GM12878 (cell line): ENCODE measurements around the gene FALEC. TPM values are rescaled to one million over a fixed set of nuclear protein-coding genes. Genes with fewer than 3 reads are reported as not detected.

Experiments
- ATAC-seq: fragments of 200-7000 bp; cut with Tn5 transposase; 3 replicates; pipeline ENCODE4 v1.9.1; 2020; ENCODE audit warnings: mild to moderate bottlenecking, moderate library complexity
- BruUV-seq: library from RNA; stranded (reverse); fragments of 400-500 nt; replicated peaks from 2 replicates; lab custom pipeline; 2021; lab: Mats Ljungman, UMichigan
- CTCF ChIA-PET: fragments of 300-600 bp; sonication (Branson Sonifier 250); formaldehyde crosslinking; extraction: SDS; loops from one replicate; lab custom pipeline; 2021; ENCODE audit warnings: inconsistent platforms; lab: Yijun Ruan, JAX
- POLR2A ChIA-PET: fragments of 350-600 bp; formaldehyde crosslinking; extraction: SDS; loops from one replicate; lab custom pipeline; 2021; ENCODE audit warnings: inconsistent platforms; lab: Charles Lee
- RAD21 ChIA-PET: fragments of 300-600 bp; sonication (Branson Sonifier 250); formaldehyde crosslinking; loops from one replicate; lab custom pipeline; 2023; ENCODE audit warnings: antibody characterized with exemption; ENCODE audit not compliant: unreplicated experiment; lab: Charles Lee
- SMC1A ChIA-PET: fragments of 300-600 bp; sonication (Branson Sonifier 250); formaldehyde crosslinking; loops from one replicate; lab custom pipeline; 2023; ENCODE audit not compliant: unreplicated experiment, uncharacterized antibody; lab: Charles Lee
- DNase-seq: peaks from one replicate; pipeline ENCODE4 v3.0.0-alpha.2; 2011; ENCODE audit warnings: low read depth, low spot score
- FAIRE-seq: peaks from 3 replicates; lab custom pipeline; 2011; peaks lifted over from hg19 to GRCh38; lab: Jason Lieb, UNC
- H2AFZ ChIP-seq: 2 replicates; pipeline ENCODE4 v1.6.0; 2011; ENCODE audit warnings: low read depth, low read length, control low read depth; ENCODE audit not compliant: control insufficient read depth
- H3K27ac ChIP-seq: 2 replicates; pipeline ENCODE4 v1.5.1; 2011; ENCODE audit warnings: control low read depth; ENCODE audit not compliant: control insufficient read depth, insufficient read depth
- H3K27me3 ChIP-seq, 2 experiments: replicated peaks in 1 of 2; 2 replicates each; pipeline versions ENCODE4 v1.6.0 to v1.6.1; 2011; ENCODE audit warnings: low read length in 1 of 2; ENCODE audit not compliant: control insufficient read depth in 2 of 2, insufficient read depth in 2 of 2
- H3K36me3 ChIP-seq, 2 experiments: 2 replicates each; pipeline ENCODE4 v1.5.1; 2011; ENCODE audit warnings: low read length in 1 of 2; ENCODE audit not compliant: control insufficient read depth in 2 of 2, insufficient read depth in 2 of 2
- H3K4me1 ChIP-seq: 2 replicates; pipeline ENCODE4 v1.6.1; 2011; ENCODE audit warnings: mild to moderate bottlenecking, low read length, moderate library complexity, mixed read lengths; ENCODE audit not compliant: control insufficient read depth, insufficient read depth
- H3K4me2 ChIP-seq: 2 replicates; pipeline ENCODE4 v1.6.0; 2011; ENCODE audit warnings: control low read depth; ENCODE audit not compliant: control insufficient read depth, insufficient read depth
- H3K4me3 ChIP-seq: fragments of 200-600 bp; sonication (generic); 2 replicates; pipeline ENCODE4 v1.5.1; 2016
- H3K79me2 ChIP-seq: 2 replicates; pipeline ENCODE4 v1.6.0; 2011; ENCODE audit warnings: low read length; ENCODE audit not compliant: control insufficient read depth, insufficient read depth
- H3K9ac ChIP-seq: 2 replicates; pipeline ENCODE4 v1.8.0; 2011; ENCODE audit warnings: low read length, control low read depth, mixed read lengths; ENCODE audit not compliant: control insufficient read depth, insufficient read depth
- H3K9me3 ChIP-seq: replicated peaks from 3 replicates; pipeline ENCODE4 v1.5.1; 2011; ENCODE audit warnings: mild to moderate bottlenecking, low read length; ENCODE audit not compliant: control insufficient read depth, insufficient read depth
- H4K20me1 ChIP-seq: 2 replicates; pipeline ENCODE4 v1.6.0; 2011; ENCODE audit not compliant: control insufficient read depth, insufficient read depth
- BRCA1 ChIP-seq: IDR thresholded peaks from 2 replicates; pipeline ENCODE4 v1.6.1; 2011; ENCODE audit warnings: low read depth, low read length, improper control_type of control experiment
- CHD1 ChIP-seq: IDR thresholded peaks from 2 replicates; pipeline ENCODE4 v1.6.1; 2012; ENCODE audit warnings: low read depth, low read length, improper control_type of control experiment
- CREB1 ChIP-seq: IDR thresholded peaks from 2 replicates; pipeline ENCODE4 v1.6.1; 2012; ENCODE audit warnings: low read depth, mild to moderate bottlenecking, inconsistent platforms
- EP300 ChIP-seq, 2 experiments: fragments of 150-350 bp in 1 of 2; IDR thresholded peaks; 2 replicates each; pipeline ENCODE4 v1.6.1; 2011 to 2012; ENCODE audit warnings: low read depth in 2 of 2, low read length in 2 of 2, borderline replicate concordance in 1 of 2, improper control_type of control experiment in 1 of 2, inconsistent platforms in 1 of 2; ENCODE audit not compliant: control insufficient read depth in 1 of 2
- JUND ChIP-seq: IDR thresholded peaks from 2 replicates; pipeline ENCODE4 v1.6.1; 2012; ENCODE audit warnings: low read depth, mild to moderate bottlenecking, low read length, improper control_type of control experiment, moderate library complexity
- NKRF ChIP-seq: fragments of 450-650 bp; conservative IDR thresholded peaks from 2 replicates; pipeline ENCODE4 v1.6.1; 2017; ENCODE audit warnings: mild to moderate bottlenecking, moderate library complexity
- PKNOX1 ChIP-seq: fragments of 450-650 bp; IDR thresholded peaks from 2 replicates; pipeline ENCODE4 v1.6.1; 2016; ENCODE audit warnings: mild to moderate bottlenecking
- POLR2AphosphoS2 ChIP-seq: IDR thresholded peaks from 2 replicates; pipeline ENCODE4 v1.6.1; 2011; ENCODE audit warnings: low read depth, mild to moderate bottlenecking, low read length, improper control_type of control experiment, moderate library complexity
- RAD51 ChIP-seq: fragments of 450-650 bp; IDR thresholded peaks from 2 replicates; pipeline ENCODE4 v1.6.1; 2016; ENCODE audit warnings: moderate library complexity, mild to moderate bottlenecking, inconsistent platforms
- SREBF1 ChIP-seq: IDR thresholded peaks from 2 replicates; pipeline ENCODE4 v1.6.1; 2012; ENCODE audit warnings: mild to moderate bottlenecking, low read length
- STAT3 ChIP-seq: IDR thresholded peaks from 2 replicates; pipeline ENCODE4 v1.6.1; 2011; ENCODE audit warnings: low read depth, low read length, improper control_type of control experiment
- TARDBP ChIP-seq: IDR thresholded peaks from 2 replicates; pipeline ENCODE4 v1.6.1; 2016; ENCODE audit warnings: borderline replicate concordance
- TCF3 ChIP-seq: IDR thresholded peaks from 2 replicates; pipeline ENCODE4 v1.6.1; 2012; ENCODE audit warnings: low read depth, mild to moderate bottlenecking, low read length, borderline replicate concordance; ENCODE audit not compliant: insufficient read depth
- ZNF217 ChIP-seq: fragments of 450-650 bp; IDR thresholded peaks from 2 replicates; pipeline ENCODE4 v1.6.1; 2017; ENCODE audit warnings: antibody characterized with exemption, mild to moderate bottlenecking
- WGBS: methylation state at CpG from one replicate; pipeline ENCODE4 v1.1.6; 2016; ENCODE audit warnings: low lambda C conversion rate; ENCODE audit not compliant: insufficient replicate concordance, insufficient coverage; ENCODE audit errors: missing lambda C conversion rate; 5-methylcytosine and 5-hydroxymethylcytosine counted together
- in situ Hi-C: fragments of 300-500 bp; cut with MboI; formaldehyde crosslinking; loops from 9 replicates; pipeline ENCODE4 v1.14.3; 2018; ENCODE audit warnings: mixed read lengths
- intact Hi-C: fragments of 100-400 bp; cut with micrococcal nuclease; formaldehyde crosslinking; loops from one replicate; pipeline ENCODE4 v1.14.2; 2022; ENCODE audit not compliant: unreplicated experiment
- polyA plus RNA-seq, 11 experiments: library from polyadenylated mRNA; depleted of rRNA in 4 of 11; unstranded in 6 of 11; stranded (reverse) in 5 of 11; fragments of >200 nt; fragmentation: Nextera tagmentation in 4 of 11; fragmentation: Illumina TruSeq in 1 of 11; extraction: Ambion mirVana in 4 of 11; extraction: Trizol in 1 of 11; gene quantifications; 1 replicate in 1 of 11; 2 replicates in 10 of 11; pipeline versions ENCODE4 v1.2.1 to v1.2.3, GENCODE V29; 2011 to 2016; ENCODE audit warnings: inconsistent platforms in 2 of 11, missing spikeins in 2 of 11, low read depth in 1 of 11
- total RNA-seq, 4 experiments: library from RNA; depleted of rRNA in 3 of 4; stranded (reverse); fragments of >200 nt in 3 of 4; fragmentation: Illumina TruSeq in 1 of 4; extraction: Trizol in 1 of 4; gene quantifications; 2 replicates each; pipeline versions ENCODE4 v1.2.1 to v1.2.3, GENCODE V29; 2013 to 2021

The FALEC gene
- total and polyA plus RNA-seq, 10 of the 15 experiments (the other 5 are each of a cell fraction or from before 2014, with no cell fraction given), result 0.21 to 0.71 (median 0.32) TPM; not detected in 3

- no peak for TF ChIP-seq TARDBP
These were observed 40.7 kb downstream of the FALEC start (continued) for GRCh38 chr1:150555971-150556865.

GRCh38 chr1:150557065-150557600, 41.6 kb downstream of the FALEC start:
- Histone ChIP-seq H3K79me2 (peaks cover 12% of the 10 kb centered on the region), H3K27me3 (no peaks in the 10 kb centered on the region), H4K20me1 (no peaks in the 10 kb centered on the region), H3K4me3 (no peak overlapping the region), H3K9me3 (no peaks in the 10 kb centered on the region), H3K4me1 (peaks cover 7% of the 10 kb centered on the region; the same call in 1 of the 2 replicates), H2AFZ (no peak overlapping the region), H3K27ac (no peak overlapping the region), H3K9ac (no peak overlapping the region), H3K36me3 (no peaks in the 10 kb centered on the region), H3K4me2 (no peak overlapping the region)
- no peak for DNase-seq
- SMC1A ChIA-PET, result interaction anchor here (12.5 kb wide), 1 partner anchor 58 kb away, joined by 367 read pairs; no protein-coding TSS in a partner anchor
- no peak for FAIRE-seq
- ATAC-seq, result no peak
- TF ChIP-seq NKRF, result no peak
- no peak for TF ChIP-seq RAD51
- TF ChIP-seq TCF3, result no peak
- TF ChIP-seq SREBF1, result no peak
- TF ChIP-seq JUND, result no peak
- no peak for TF ChIP-seq BRCA1
- no peak for TF ChIP-seq POLR2AphosphoS2
- no peak for TF ChIP-seq EP300 (IDR thresholded peaks at IDR 0.05; ENCODE audit: borderline replicate concordance in 1 of 2, control insufficient read depth in 1 of 2, low read depth in 2 of 2, low read length in 2 of 2)
- no peak for TF ChIP-seq ZNF217
- no peak for TF ChIP-seq CHD1
- TF ChIP-seq CREB1, result no peak
- TF ChIP-seq STAT3, result no peak
- TF ChIP-seq PKNOX1, result no peak
- intact Hi-C loops, result no loop called here
- in situ Hi-C loops, result no loop called here
- CTCF ChIA-PET, result interaction anchor here (1.2 to 1.5 kb wide), 2 partner anchors 21 to 140 kb away, joined by 3 read pairs; partner anchors contain the start of gene GOLPH3L
- RAD21 ChIA-PET, result interaction anchor here (1.4 kb wide), 1 partner anchor 22 kb away, joined by 3 read pairs; the partner anchor contains the start of gene MCL1
- POLR2A ChIA-PET, result no interaction called here
- no TSS peak for BruUV-seq
- WGBS, result 87% methylated on average over 25 of the region's 26 CpGs
